GM21825 (cell line): Measurements from ENCODE around the gene KSR1.
"Not testable (repeated sequence)": the region's sequence is repeated elsewhere in the genome, so short reads cannot be mapped to it uniquely, and the experiment has no call there.

ENCODE experiments used
- ATAC-seq: cut with Tn5 transposase; IDR thresholded peaks from one replicate; pipeline ENCODE4 v1.9.1; 2021; ENCODE audit warnings: mild to moderate bottlenecking, moderate library complexity; ENCODE audit not compliant: unreplicated experiment

Gene KSR1

DNA sequence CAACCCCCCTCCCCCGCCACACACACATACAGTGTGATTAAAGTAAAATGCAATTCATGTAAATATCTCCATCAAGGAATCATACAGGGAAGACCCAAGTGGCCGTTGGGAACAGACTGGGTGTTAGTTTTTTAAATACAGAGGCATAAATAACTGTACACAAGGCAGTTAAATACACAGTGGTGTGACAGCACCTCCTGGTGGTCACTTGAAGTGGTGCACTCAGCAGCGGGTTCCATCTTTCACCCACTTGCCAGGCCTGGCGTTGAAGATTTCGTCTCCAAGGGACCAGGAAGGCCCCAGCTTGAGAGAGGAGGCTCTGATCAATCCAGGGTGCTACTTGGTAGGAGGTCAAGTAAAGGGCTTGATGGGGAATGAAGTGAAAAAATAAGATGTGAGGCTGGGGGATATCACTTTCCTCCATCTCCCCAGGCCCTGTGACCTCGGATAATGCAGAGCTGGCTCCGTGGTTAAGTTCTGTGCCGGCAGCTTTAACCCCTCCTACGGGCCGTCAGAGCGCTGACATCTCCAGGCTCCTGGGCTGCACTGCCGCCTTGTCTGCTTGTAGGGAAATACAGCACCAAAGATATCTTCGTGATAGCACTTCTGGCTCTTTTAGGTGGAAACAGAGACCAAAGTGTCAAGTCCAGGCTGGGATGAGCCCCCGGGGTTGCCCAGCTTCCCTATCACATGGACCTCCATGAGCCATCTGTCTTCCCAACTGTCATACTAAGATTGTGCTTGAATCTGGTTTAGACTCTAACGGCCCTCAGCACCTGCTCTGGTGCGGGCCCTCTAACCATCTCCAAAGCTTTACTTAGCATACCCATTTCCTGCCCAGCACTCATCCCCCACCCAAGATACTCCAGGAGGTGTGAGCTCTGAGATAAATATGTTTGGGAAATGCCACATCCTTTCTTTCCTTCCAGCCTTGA, 195.4 kb downstream of the KSR1 start:
- no peak for ATAC-seq

DNA sequence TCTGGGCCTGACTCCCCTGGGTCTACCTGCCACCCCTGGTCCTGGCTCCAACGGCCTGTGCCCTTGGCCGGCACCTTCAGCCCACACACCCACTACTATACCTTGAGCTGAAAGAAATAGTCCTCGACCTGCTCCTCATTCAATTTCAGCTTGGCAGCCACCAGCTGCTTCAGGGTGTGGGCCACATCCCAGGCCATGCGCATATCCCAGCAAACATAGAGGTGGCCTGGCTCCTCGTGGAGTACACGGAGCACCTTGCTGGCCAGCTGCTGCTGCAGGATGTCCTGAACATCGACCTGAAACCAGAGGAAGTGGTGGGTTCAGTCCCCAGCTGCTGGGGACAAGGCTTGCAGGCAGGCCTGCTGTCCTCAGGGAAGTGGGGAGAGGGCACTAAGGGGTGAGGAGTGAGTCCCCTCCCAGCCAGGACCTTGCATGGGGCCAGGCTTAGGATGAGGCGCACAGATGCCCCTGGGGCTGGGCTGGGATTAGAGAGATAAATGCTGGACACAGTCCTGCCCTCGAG, 197.3 kb downstream of the KSR1 start:
- ATAC-seq, result not testable (repeated sequence)

DNA sequence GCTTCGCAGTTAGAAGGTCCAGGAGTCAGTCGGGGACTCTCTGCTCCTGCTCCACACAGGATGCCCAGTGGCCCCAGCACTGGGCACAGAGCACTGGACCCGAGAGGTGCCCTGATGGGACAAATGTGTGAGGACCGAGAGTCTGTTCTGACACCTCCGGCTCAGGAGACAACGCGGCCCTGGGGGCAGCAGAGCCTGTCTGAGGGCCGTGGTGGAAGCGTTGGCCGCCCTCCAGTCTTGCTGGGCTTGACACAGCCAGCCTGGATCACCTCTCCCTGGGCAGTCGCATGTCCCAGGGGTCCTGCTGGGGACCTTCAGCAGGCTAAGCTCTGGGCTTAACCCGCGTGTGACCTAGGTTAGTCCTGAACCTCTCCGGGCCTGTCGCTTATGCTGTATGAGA, 197.9 kb downstream of the KSR1 start:
- no peak for ATAC-seq

DNA sequence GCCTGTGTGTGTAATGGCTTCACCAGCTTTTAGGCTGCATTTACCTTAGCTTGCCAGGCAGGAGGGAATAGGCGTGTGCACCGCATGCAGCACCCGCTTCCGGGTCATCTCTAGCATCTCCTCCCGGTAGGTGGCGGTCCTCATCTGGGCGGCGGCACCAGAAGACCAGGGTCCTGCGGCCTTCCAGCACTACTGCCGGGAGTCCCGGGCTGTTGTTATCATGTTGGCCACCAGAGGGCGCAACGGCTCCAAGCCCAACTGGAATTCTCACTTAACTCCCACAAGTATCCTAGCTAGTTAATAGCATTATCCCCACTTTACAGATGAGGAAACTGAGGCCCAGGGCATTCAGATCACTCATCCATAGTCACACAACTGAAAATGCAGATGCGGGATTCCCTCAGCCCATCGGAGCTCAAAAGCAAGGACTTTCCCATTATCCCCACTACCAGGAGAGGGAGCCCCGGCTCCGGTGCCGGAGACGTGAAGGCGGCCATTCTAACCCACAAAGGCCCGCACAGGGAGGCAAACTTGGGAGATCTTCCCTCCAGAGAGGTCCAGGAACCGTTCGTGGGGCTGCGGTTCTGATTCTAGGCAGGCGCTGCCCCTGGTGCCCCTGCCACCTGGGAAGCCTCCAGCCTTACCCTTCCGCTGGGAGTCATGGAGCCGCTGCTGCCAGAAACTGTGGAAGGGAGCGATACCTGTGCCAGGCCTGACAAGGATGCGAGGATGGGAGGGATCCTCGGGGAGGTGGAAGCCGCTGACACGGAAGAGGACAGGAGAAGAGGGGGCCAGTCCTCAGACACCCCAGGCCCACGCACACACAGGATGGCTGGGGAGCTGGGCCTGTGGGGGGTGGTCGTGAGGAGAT, 198.6 kb downstream of the KSR1 start:
- ATAC-seq, result no peak

DNA sequence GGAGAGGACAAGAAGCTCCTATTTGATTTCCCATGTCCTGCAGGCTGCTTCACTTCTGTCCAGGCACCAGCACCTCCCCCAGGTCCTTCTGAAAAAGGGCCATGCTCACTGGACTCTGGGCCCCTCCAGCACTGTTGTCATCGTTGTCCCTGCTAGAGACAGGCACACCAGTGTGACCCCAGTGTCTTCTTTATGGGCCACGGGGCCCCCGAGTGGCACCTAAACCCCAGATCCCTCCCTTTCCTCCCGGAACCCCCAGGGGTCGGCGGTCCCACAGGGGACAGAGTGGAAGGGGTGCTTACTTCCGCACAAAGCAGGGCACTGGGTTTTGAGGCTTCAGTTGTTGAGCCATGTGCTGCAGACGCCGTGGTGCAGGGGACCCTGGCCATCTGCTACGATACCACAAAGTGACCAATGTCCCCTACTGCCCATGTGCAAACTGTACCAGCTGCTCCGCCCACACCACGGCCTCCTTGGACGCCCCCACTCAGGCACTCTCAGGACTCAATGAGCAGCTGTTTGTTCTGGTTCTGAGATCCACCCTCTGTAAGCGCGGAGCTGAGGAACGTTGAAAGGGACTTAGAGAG, 199.4 kb downstream of the KSR1 start:
- not testable (repeated sequence) for ATAC-seq

DNA sequence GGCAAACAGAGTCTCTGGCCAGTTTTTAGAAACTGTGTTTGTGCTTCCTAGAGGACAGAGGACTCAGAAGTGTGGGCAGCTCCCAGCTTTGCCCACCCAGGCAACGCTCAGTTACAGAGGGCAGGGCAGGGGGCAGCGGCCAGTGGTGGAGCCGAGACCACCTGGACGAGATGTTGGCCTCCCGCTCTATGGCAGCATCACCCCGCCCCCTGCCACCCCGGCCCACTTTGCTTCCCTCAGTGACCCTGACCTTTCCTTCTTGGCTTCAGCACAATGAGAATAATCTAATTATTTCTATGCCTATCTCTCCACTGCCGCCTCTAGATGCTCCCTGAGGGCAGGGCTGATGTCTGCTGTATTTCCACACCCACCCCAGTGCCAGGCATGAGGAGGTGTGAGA, 200.4 kb downstream of the KSR1 start:
- not testable (repeated sequence) for ATAC-seq

DNA sequence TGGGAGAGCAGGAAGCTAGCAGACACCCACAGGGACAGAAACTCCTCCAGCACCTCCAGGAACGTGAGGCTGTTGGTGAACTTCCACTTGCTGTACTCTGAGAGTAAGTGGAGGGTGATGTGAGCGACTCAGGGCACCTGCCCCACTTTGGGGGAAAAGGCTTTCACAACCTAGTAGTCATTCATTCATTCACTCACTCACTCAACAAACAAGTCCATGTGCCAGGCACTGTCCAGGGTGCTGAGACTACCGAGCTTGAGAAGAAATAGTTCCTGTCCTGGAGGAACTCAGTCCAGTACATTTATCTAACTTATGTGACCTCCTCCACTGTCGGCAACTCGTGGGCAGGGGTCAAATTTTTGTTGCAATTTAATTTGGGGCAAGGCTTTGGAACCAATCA, 201.4 kb downstream of the KSR1 start:
- no peak for ATAC-seq

DNA sequence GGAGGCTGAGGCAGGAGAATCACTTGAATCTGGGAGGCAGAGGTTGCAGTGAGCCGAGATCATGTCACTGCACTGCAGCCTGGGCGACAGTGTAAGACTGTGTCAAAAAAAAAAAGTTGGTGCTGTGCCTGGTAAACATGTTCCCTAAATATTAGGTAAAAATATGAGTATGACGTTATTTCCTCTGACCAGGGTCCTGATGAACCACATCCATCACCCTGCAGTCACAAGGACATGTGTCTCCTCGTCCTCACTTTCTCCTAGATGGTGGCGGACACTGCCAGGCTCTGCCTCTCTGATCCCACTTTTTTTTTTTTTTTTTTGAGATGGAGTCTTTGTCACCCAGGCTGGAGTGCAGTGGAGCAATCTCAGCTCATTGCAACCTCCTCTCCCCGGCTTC, 203.4 kb downstream of the KSR1 start:
- no peak for ATAC-seq

DNA sequence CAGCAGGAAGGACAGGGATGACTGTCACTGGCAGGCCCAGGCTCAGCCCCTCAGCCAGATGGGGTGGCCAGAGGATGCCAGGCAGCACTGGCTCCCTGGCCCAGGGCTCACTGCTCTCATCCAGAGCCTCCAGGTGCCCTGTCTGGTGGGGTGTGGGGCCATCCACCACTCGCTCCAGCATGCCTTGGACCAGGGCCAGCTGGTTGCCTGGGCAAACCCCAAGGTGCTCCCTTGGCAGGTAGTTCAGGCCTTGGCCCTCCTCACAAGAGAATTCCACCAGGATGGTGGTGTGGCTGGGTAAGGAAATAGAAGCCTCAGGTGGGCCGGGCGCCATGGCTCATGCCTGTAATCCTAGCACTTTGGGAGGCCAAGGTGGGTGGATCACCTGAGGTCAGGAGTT, 204.2 kb downstream of the KSR1 start:
- no peak for ATAC-seq

DNA sequence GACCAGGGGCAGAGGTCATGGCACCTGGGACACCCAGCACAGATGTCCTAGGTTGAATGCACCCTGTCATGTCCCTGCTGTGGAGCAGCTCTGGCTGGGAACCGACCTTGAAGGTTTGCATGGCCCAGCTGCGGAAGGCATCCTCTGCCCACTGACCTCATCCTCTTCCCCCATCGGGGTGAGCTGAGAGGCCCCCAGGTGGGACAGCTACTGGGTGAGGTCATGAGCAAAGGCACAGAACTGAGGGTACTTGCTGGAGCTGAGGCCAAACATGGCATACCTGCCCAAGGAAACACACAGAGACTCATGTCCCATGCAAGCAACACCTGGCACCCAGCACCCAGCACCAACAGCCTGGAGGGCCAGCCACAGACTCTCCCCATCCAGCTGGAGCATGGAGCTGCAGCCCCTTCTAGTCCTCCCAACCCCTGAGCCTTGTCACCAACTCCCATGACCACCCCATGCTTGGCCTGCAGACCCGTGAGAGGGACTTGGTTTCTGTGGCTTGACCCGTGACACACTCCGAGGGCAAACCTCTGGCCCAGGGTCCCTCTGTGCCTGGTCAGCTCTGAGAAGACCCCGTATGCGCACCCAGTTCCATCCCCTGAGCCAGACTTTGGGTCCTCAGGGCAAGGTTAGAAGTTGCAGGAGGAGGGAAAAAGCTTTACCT, 207.8 kb downstream of the KSR1 start:
- ATAC-seq, result no peak

DNA sequence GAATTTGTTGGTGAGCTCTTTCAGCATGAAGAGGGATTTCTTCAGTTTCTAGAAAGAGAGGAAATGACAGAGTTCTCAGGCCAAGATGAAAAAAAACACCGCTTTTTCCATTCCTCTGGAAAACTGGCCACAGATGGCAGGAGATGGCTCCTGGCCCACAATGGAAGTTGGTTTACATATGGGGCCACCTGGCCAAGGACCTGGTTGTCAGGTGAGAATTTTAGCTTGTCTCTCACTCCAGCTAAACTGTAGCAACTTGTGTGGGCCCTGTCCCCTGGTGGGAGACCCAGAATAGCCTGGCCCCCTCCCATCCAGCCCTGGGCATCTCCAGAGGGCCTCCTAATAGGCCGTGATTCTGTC, 208.3 kb downstream of the KSR1 start:
- no peak for ATAC-seq

DNA sequence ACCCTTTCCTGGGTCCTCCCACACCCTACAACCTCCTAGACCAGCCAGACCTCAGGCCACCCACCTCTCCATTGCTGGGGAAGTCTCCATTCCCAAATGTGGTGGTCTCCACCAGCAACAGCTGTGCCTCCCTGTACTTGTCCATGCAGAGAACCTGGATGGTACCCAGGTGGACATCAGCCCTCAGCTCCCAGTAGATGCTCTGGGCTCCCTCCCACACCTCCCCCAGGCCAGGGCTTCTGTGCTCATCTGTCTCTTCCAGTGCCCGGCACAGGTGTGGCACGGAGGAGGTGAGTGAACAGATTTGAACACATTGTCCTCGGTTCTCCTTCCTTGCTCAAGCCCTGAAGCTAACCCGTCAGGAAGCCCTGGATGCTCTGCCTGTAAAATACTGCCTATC, 209.3 kb downstream of the KSR1 start:
- no peak for ATAC-seq

DNA sequence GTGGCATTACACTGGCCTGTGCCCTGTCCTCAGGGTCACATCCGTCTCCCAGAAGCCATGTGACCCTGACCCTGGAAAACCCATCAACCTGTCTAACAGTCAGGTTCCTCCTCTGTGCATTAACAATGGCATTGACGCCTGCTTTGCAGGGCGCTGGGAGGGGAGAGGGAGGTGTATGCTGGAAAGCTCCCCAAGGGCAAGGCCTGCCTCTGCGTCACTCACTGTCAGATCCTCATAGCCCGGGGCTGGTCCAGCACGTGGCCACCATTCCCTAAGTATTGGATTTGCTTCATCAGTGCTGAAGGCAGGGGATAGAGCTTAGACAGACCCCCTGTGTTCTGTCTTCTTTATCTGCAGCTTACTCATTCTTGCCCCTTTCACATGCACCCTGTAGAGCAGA, 210.0 kb downstream of the KSR1 start:
- not testable (repeated sequence) for ATAC-seq

DNA sequence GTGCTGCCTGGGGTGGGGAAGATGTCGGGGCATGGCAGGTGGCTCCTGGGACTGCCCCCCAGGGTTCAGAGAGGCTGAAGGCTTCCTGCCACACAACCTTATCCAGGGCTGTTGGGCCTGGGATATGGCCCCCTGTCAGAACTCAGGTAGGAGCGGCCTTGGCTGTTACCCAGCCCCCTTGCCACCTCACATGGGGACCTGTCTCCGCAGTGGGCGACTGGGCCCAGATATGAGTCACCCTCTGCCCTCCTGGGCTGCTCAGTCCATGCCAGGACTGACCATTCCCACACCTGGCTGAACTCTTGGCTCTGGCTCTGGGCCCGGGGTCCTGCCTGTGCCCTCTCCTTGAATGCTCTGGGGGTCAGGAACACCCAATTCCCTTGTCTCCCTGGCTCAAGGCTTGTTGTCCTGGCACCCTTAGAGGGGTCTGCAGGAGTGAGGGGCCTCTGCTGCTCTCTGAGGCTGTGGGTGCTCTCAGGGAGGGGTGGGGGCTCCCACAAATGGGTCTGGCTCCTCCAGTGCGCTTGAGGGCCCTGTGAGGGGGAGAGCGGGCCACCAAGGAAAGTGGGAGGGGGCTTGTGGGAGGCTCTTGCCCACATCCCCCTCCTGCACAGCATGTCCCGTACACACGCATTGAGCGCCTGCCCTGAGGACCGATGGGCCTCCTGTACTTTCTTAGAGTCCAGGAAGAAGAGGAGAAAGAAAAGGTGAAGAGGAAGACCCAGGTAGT, 210.7 kb downstream of the KSR1 start:
- ATAC-seq, result no peak

DNA sequence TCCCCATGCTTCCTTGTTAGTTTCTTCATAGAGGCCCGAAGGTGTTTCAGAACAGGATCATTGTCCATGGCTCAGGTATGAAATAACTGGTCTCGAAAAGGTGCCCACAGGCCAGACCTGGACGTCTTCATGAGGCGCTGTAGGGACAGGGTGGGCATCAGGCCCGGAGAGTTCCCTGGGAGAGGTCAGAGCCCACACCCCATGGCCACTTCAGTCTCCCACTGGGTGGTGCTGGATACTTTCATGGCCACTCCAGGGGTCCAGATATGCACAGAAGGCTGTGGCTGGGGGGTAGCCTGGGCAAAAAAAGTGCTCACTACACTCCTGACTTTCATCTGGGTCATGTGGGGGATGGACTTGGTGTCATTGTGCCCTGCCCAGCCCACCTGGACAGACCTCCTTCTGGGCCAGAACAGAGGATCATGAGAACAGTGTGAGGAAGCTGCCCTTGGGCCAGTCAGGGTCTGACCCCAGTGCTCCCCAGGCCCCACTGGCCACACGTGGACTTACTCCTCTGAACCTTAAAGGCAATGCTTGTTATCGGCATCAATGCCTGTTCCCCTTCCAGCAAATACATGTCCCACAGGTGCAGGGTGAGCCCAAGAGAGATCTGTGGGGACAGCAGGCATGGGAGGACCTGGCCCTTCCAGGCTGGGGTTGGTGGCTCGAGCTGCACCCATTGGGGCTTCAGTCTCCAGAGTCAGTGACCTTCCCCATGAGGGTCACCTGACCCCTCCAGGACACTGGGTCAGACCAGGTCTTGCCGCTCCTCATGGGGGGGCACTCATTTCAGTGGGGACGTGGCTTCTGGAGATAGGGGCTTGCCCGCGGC, 211.6 kb downstream of the KSR1 start:
- no peak for ATAC-seq

DNA sequence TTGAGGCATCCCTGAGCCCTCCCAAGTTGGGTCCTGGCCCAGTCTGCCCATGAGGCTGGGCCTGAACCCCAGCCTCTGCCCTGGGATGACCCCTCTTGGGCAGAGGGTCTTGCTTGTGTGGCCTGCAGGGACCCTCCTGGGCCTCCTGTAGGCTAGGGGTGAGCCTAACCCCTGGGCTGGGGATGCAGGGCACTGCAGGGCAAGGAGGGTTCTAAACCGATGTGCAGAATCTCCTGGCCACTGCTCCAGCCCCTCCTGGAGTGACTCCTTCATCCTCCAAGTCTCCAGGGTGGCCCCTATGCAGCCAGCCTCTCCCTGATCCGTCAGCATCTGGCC, 212.2 kb downstream of the KSR1 start:
- no peak for ATAC-seq

DNA sequence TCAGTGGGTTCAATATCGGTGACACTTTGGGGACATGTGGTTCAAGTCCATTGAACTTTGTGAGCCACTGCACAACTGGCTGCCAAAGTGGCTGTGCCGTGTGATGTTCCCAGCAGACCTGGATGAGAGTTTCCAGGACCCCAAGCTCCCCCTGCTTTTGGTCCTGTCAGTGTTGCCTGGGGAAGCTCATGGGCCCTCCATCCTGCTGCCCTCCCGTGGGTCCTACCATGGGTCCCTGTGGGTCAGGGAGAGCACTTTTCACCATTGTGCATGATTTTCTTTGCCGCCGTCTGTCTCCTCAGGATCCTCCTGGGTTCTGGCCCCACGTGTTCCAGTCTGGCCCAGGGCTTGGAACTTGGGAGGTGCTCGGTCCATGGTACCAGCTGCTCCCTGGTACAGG, 212.9 kb downstream of the KSR1 start:
- ATAC-seq, result no peak

DNA sequence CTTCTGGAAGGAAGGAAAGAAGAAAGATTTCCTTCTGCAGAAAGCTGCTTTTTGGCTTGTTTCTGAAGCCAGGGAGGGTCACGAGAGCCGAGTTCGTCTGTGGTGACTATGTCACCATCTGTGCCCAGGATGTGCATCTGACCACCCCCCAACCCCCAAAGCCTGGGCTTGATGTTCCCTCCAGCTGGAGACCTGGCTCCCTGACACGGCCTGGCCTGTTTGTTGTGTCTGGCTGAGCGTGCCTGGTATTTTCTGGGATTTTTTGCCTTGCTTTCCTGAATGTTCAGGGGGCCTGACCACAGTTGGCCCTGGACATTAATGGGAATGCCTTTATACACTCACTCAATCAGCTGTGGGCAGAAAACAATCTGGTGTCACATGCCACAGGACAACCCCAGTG, 213.6 kb downstream of the KSR1 start:
- ATAC-seq, result no peak

DNA sequence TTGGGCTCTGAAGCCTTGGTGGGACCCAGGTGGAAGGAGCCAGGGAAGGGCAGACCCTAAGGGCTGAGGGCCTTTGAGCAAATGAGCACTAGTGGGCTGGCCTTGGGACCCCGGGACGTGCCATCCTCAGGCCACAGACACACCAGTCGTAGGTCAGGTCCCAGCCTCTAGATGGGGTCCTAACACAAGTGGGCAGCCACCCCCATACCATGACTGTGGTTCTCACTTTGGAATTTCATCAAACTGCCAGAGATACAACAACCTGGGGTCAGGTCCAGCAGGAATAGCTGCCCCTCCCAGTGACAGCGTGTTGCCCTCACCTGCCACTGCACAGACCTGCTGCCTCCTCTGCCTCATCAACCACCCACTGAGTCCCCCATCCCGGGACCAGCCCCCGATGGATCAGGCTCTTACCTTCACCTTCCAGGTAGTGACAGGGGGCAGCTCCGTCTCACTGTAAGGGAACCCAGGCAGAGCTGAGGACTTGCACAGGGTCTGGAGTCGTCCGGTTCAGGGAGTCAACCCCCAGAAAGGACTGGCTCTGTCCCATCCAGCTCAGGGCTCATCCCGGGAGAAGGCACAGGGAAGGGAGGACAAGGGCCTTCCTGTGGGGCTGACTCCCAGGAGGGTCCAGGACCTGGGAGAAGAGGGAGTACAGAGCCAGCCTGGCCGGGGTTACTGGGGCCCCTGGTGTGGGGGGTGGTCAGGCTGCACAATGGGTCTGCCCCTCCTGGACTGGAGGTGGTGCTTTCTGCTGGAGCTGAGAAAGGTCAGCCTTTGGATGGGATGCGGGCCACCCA, 214.7 kb downstream of the KSR1 start:
- no peak for ATAC-seq
